Lower leg skin (tissue), 4 donors: ENCODE results near the gene BCL11A. TPM values are rescaled to one million over a fixed set of nuclear protein-coding genes. Genes with fewer than 3 reads are reported as not detected.

ENCODE experiments used
- DNase-seq, 2 donors: peaks; one replicate each; pipeline ENCODE4 v3.0.0-alpha.2; 2019; ENCODE audit warnings: low spot score in 2 of 2
- H3K4me3 ChIP-seq: fragments of 200-600 bp; sonication (generic); 2 replicates; pipeline ENCODE4 v1.5.1; 2017; ENCODE audit warnings: mild to moderate bottlenecking, low read depth; ENCODE audit not compliant: poor library complexity, severe bottlenecking
- CTCF ChIP-seq, 3 donors: fragments of 450-650 bp; IDR thresholded peaks; one replicate each; pipeline ENCODE4 v1.5.1; 2016; ENCODE audit warnings: antibody characterized with exemption in 3 of 3, mild to moderate bottlenecking in 3 of 3, moderate library complexity in 2 of 3
- POLR2A ChIP-seq, 2 donors: fragments of 450-650 bp; IDR thresholded peaks; one replicate each; pipeline ENCODE4 v1.6.1; 2016 to 2017; ENCODE audit warnings: antibody characterized with exemption in 2 of 2, mild to moderate bottlenecking in 1 of 2, moderate library complexity in 1 of 2
- WGBS, 2 donors: methylation state at CpG; one replicate each; pipeline ENCODE4 v1.1.5; 2018; 5-methylcytosine and 5-hydroxymethylcytosine counted together
- intact Hi-C: fragments of 100-400 bp; cut with DNase I; formaldehyde crosslinking; loops from one replicate; pipeline ENCODE4 v1.15.0; 2023; ENCODE audit warnings: low total_unique reads
- total RNA-seq, 4 donors: library from RNA; depleted of rRNA; stranded (reverse); fragments of >200 nt; gene quantifications; one replicate each; pipeline ENCODE4 v1.1.0, GENCODE V29; 2016

Gene BCL11A
- total RNA-seq, 4 donors from 2014 or later = 62.8 to 94.4 (median 71.5) TPM

GRCh38 chr2:60516826-60517225 lies 36.6 kb downstream of the BCL11A start:
- H3K4me3 ChIP-seq = no peak overlapping the region
- TF ChIP-seq CTCF (IDR thresholded peaks at IDR 0.05) (no peak), POLR2A (IDR thresholded peaks at IDR 0.05) (no peak)
- no peak for DNase-seq
- intact Hi-C loops = no loop called here
- 71 to 77% methylated on average over 4 of the region's 4 CpGs for WGBS, 2 donors

- no peak for DNase-seq
- intact Hi-C loops = no loop called here
Measured at GRCh38 chr2:60516383-60516811, 37.1 kb downstream of the BCL11A start.

DNA sequence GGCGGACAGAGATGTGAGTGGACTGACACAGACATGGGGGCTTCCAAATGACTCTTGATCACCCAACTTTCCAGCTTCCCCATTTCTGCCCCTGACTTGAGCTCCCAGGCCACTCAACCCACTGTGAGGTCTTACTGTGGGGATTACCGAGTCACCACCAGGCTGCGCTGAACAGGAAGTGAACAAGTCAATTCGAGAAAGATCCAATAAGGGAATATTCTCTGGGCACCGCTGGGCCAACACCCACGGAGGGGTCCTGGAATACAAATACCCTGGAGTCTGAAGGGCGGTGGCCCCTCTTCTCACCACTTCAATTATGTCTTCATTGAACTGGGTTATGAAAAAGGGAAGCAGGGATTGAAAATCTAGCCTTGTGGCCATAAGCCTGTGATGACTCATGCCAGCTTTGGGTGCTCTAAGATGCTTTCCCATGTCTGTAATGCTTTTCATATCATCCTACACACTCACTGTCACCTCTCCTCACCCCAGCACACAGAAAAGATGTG lies 37.7 kb downstream of the BCL11A start:
- WGBS, 2 donors = 52 to 56% methylated on average over 7 of the region's 7 CpGs
- intact Hi-C loops = no loop called here
- DNase-seq = no peak
- no peak overlapping the region for H3K4me3 ChIP-seq
- TF ChIP-seq CTCF (IDR thresholded peaks at IDR 0.05) = no peak
- no peak for TF ChIP-seq POLR2A (IDR thresholded peaks at IDR 0.05)

More at GRCh38 chr2:60516383-60516811, 37.1 kb downstream of the BCL11A start:
- TF ChIP-seq POLR2A (IDR thresholded peaks at IDR 0.05) (no peak), CTCF (IDR thresholded peaks at IDR 0.05) (no peak)
- 9 to 16% methylated on average over 6 of the region's 6 CpGs for WGBS, 2 donors
- H3K4me3 ChIP-seq = no peak overlapping the region

- DNase-seq = no peak
- intact Hi-C loops = no loop called here
- TF ChIP-seq POLR2A (IDR thresholded peaks at IDR 0.05) (no peak), CTCF (IDR thresholded peaks at IDR 0.05) (no peak)
- H3K4me3 ChIP-seq = no peak overlapping the region
- WGBS, 2 donors = 87 to 94% methylated on average over 3 to 4 of the region's 4 CpGs
Measured at GRCh38 chr2:60513996-60514395, 39.5 kb downstream of the BCL11A start.

DNA sequence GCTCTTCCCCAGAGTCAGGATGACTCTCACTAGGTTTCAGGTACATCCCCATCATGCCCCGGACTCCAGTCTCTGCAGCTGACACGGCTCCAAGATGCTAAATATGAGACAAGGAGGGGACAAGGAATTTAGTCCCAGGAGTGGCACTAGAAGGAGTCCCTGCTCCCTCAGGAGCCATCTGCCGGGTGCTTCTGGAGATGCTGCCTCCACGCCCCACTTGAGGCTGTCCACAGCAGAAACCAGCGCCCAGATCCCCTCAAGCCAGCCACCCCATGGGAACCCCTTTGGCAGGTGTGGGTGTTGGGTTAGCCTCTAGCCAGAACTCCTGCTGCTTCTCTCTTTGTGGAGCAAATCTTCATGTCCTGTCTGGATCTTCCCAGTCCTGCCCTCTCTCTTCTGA lies 40.3 kb downstream of the BCL11A start:
- 71 to 77% methylated on average over 5 of the region's 5 CpGs for whole genome bisulfite sequencing, 2 donors
- no peak overlapping the region for H3K4me3 ChIP-seq
- intact Hi-C loops = no loop called here
- no peak for DNase-seq
- TF ChIP-seq POLR2A (IDR thresholded peaks at IDR 0.05) (no peak), CTCF (IDR thresholded peaks at IDR 0.05) (no peak)

DNA sequence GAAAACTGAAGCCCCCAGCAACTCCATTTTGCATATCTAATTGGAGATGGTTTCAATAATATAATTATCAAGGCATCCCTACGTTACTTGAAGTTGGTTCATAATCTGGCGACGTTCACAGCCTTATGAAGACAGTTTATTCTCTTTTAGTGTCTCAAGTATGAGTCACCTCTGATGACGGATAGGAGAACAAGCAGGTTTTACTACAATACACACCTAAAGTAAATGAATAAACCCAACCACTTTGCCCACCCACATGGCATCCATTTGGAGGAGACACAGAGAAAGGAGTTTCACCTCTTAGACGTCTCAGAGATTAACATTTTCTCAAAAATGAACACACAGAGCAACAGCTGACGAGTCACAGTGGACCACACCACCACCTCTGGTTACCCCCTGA lies 40.8 kb downstream of the BCL11A start:
- TF ChIP-seq POLR2A (IDR thresholded peaks at IDR 0.05) (no peak), CTCF (IDR thresholded peaks at IDR 0.05) (no peak)
- intact Hi-C loops = no loop called here
- no peak overlapping the region for H3K4me3 ChIP-seq
- DNase-seq = no peak
- WGBS, 2 donors = 58 to 70% methylated on average over 6 of the region's 6 CpGs
